ENCODE measurements around the gene AKTIP. TPM values are rescaled to one million over a fixed set of nuclear protein-coding genes. Genes with fewer than 3 reads are reported as not detected.

Gene AKTIP
- total RNA-seq, 1 experiment from 2014 or later, result 15.7 TPM

DNA sequence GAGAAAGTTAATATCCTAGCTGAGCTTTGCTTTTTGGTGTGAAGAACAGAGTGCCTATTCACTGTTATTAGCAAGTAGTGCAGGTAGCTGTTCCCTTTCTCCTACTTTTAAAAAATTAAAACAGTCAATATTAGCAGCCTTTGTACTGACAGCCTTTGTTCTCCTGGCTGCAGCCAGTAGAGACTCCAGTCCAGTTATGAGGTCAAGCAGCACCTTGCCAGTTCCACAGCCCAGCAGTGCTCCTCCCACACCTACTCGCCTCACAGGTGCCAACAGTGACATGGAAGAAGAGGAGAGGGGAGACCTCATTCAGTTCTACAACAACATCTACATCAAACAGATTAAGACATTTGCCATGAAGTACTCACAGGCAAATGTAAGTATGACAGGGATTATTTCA lies 22.6 kb downstream of the AKTIP start:
- DNase-seq (ENCODE audit: low spot score), result no peak

DNA sequence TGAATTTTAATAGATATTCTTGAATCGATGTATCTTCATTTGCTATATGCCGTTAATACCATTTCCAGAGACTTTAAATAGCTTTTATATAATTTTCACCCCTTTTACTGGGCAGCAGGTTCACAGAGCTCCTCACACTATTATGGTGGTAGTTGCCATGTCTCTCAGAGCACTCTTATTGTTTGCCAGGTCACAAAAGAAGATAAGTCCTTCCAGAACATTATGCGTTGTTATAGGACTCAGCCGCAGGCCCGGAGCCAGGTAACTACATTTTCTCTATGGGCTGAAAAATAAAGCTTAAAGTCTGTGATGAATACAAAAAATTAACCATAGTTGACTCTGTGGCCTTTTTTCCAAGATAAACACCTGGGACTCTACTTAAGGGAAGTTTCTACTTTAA lies 24.0 kb downstream of the AKTIP start:
- no peak for DNase-seq (ENCODE audit: low spot score)

DNA sequence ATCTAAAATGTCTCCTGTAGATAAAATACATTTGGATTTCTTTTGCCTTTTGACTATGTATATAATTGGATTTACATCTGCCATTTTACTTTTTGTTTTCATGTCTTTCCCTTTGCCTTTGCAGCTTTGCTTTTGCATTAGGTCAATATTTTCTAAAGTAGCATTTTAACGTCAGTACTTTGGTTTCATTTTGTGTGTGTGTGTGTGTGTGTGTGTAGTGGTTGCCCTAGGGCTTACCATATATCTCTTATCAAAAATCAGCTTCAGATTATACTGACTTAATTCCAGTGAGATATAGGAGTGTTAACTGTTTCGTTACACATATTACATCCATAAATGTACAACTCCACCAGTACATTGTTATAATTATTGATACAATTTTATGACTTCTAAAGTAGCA lies 26.1 kb downstream of the AKTIP start:
- DNase-seq (ENCODE audit: low spot score), result no peak

DNA sequence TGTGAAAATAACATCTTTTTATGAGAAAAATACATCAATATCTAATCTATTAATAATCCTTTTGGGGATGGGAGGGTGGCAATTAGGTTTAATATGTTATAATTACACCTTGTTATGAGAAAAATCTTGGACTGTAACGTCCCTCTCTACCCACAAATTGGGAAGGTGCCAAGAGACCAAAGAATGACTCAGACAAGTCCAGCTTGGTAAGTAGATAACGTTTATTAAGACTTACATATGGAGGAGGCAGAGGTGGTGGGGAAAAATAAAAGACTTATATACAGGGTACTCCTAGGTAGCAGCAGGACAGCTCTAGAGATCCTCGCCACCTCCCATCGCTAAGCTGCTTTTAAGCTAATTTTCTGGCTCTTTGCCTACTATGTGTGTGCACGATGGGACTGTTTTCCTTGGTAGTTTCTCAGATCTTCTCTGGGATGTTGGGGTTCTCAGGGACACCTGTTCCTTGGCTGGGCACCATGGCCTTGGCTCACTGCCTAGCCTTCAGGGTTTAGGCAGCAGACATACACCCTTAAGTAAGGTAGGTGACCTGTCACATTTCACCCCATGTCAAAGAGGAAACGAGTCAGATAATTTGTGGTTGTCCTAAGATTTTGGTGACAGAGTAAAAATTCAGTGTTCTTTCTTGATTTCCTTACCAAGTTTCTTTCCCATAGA lies 37.3 kb downstream of the AKTIP start:
- peak; percentile 66 for DNase-seq (ENCODE audit: low spot score)

DNA sequence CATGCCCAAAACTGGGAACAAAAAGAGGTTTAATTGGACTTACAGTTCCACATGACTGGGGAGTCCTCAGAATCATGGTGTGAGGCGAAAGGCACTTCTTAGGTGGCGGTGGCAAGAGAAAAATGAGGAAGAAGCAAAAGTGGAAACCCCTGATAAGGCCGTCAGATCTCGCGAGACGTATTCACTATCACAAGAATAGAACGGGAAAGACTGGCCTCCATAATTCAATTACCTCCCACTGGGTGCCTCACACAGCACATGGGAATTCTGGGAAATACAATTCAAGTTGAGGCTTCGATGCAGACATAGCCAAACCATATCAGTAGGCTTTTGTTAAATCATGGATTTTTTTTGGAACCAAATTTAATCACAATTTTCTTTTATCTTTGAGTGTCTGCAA lies 44.4 kb downstream of the AKTIP start:
- DNase-seq (ENCODE audit: low spot score), result no peak

DNA sequence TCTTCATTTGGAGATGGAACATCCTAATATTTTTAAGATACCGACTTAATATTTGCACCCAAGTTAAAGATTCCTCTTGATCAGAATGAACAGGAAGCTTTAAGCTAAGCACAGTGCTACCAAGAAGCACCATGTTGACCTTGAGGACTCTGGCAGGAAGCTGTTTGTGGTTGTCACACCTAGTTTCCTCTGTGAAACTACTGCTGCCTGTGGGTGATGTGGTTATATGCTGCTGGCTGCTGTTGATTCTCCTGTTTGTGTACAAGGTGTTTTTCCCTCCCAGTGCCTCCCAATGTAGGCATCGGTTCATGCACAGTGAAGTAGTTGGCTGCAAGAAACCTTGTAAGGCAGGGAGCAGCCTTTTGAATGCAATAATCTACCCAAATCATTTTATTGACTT lies 45.3 kb downstream of the AKTIP start:
- DNase-seq (ENCODE audit: low spot score), result peak; percentile 12

DNA sequence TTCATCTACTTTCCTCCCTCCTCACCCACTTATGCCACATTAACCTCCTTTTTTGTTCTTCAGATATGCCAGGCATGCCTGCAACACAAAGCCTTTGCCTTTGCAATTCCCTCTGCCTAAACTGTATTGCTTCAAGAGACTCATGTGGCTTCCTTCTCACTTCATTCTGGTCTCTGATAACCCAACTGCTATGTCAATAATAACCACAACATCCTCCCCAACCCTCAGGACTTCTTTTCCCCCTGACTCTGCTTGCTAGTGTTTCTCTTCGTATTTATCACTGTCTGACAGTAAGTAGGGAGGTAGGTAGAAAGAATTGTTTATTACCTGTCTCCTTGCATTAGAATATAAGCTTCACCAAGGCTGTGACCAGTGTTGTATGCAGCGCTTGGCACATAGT lies 46.4 kb downstream of the AKTIP start:
- DNase-seq (ENCODE audit: low spot score), result no peak

DNA sequence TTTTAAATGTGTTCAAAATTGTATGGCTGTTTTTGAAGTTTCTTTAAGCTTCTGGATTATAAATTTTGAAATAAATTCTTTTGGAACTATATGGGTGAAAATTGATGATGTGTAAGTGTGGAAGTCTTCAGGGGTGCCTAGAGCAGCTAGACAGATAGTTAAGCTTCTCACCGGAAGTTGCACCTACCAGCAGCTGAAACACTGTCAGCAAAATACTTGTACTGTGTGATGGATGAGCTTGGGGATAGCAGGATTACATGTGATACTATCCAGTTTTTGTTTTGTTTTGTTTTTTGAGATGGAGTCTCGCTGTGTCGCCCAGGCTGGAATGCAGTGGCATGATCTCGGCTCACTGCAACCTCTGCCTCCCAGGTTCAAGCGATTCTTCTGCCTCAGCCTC lies 49.1 kb downstream of the AKTIP start:
- no peak for DNase-seq (ENCODE audit: low spot score)

DNA sequence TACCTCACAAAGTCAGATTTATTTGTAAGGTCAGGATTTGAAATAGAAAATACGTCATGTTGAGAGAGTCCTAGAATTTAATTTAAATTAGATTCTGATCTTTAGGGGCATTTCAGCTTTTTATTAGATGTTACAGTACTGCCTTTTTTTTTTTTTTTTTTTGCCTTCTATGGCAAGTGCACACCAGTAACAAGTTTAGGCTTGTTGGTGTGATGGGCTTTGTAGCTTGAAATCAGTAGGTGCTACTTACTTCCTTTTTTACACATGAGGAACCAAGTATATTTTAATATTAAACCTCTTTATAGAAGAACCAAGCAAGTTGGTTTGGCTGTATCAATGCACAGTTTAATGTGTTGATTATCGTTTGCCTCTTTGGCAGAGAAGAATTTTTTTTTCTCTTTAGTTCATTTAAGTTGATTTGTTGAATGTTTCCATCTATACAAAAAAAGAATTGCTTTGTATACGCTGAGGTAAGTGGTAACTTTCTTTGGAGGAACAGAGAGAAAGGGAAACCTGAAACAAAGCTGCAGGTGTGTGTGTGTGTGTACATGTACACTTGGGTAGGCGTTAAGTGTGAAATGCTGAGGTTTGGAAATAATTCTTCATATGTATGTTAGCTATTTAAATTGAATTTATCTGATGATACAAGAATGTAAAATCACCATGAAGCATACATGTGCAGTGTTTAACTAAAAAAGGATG lies 53.0 kb downstream of the AKTIP start:
- no peak for DNase-seq (ENCODE audit: low spot score)

DNA sequence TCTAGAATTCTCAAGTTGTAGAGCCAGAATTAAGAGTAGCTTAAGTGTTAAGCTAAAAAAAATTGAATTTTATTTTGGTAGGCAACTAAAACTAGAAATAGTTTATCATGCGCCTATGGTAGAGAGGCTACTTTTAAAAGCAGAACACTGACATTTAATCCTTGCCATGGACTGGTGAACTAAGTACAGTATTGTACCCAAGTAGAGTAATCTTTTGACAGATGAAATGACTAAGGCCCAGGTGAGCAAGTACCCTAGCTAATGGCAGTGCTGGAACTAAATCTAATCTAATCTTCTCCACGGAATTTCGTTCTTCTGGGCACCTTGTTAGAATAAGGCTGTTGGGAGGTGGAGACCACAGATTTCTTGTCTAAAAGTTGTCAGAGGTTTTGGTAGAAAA lies 56.9 kb downstream of the AKTIP start:
- no peak for DNase-seq (ENCODE audit: low spot score)

DNA sequence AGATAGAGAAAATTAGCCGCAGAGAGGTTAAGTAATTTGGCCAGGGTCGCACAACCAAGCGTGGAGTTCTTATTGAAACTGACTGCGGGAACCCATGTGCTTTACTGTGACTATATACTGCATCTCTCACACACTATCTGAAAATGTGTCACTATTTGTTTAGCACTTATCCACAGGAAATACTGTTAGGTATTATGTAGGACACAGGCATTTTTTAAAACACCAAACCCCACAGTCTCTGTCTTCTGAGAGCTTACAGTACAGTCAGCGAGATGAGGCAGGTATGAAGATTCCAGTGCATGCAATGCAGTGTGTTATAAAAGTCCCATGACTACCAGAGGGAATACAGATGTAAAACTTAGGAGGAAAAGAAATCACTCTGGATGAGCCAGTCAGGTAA lies 57.5 kb downstream of the AKTIP start:
- DNase-seq (ENCODE audit: low spot score), result no peak

Small RNAs within 50 kb of the gene (small RNA-seq; reads per million reads assigned to genes)
- not detected for gene RNU6-1153P

Other genes with a start within 250 kb of the AKTIP start
- 18.6 and 23.2 TPM in 2 replicates for gene RBL2, start 68.7 kb downstream of the AKTIP start, total RNA-seq (2014; rRNA removed; shearing (Covaris generic))
- 3.4 and 4.1 TPM in 2 replicates for gene RPGRIP1L, start 200.7 kb upstream of the AKTIP start, total RNA-seq (2014; rRNA removed; shearing (Covaris generic))
- gene FTO, start 200.9 kb upstream of the AKTIP start, total RNA-seq (2014; rRNA removed; shearing (Covaris generic)), result 18.8 and 22.8 TPM in 2 replicates

Data from HT-29 (cell line).